CD8-positive, alpha-beta memory T cell (primary cell): ENCODE results near the gene POT1. TPM values are rescaled to one million over a fixed set of nuclear protein-coding genes. Genes with fewer than 3 reads are reported as not detected.
A peak's percentile ranks its signal among the peaks of the same experiment; 100 is the strongest.

Experiments
- CTCF ChIA-PET: fragments of 350-600 bp; sonication (Branson Sonifier 250); formaldehyde crosslinking; loops from one replicate; lab custom pipeline; 2021; ENCODE audit warnings: antibody characterized with exemption; lab: Charles Lee
- POLR2A ChIA-PET: fragments of 350-600 bp; sonication (Branson Sonifier 250); formaldehyde crosslinking; loops from one replicate; lab custom pipeline; 2021; ENCODE audit warnings: antibody characterized with exemption; lab: Charles Lee
- DNase-seq, 5 donors: peaks; one replicate each; pipeline versions ENCODE4 v3.0.0 to v3.0.0-alpha.2; 2020 to 2022; ENCODE audit warnings: mixed read lengths in 1 of 5
- H3K27ac ChIP-seq: one replicate; pipeline ENCODE4 v1.7.0; 2013; ENCODE audit warnings: low read depth, mild to moderate bottlenecking, low read length, moderate library complexity
- H3K27me3 ChIP-seq: 2 replicates; pipeline ENCODE4 v1.7.0; 2013; ENCODE audit warnings: low read length, mild to moderate bottlenecking; ENCODE audit not compliant: insufficient read depth, poor library complexity, severe bottlenecking
- H3K36me3 ChIP-seq: 2 replicates; pipeline ENCODE4 v1.7.0; 2013; ENCODE audit warnings: mild to moderate bottlenecking, low read length, moderate library complexity; ENCODE audit not compliant: insufficient read depth
- H3K4me1 ChIP-seq: 2 replicates; pipeline ENCODE4 v1.7.0; 2013; ENCODE audit warnings: mild to moderate bottlenecking, low read length, moderate library complexity; ENCODE audit not compliant: insufficient read depth
- H3K4me3 ChIP-seq: 2 replicates; pipeline ENCODE4 v1.7.0; 2013; ENCODE audit warnings: mild to moderate bottlenecking, low read length
- H3K9me3 ChIP-seq: 2 replicates; pipeline ENCODE4 v1.7.0; 2013; ENCODE audit warnings: mild to moderate bottlenecking, low read length
- H3K27ac Mint-ChIP-seq, 8 donors: one replicate each; pipeline ENCODE4 v1.8.0; 2020 to 2021; ENCODE audit warnings: mixed read lengths in 8 of 8, mild to moderate bottlenecking in 6 of 8, inconsistent platforms in 3 of 8, moderate library complexity in 3 of 8
- H3K27me3 Mint-ChIP-seq, 2 donors: one replicate each; pipeline ENCODE4 v1.8.0; 2020 to 2021; ENCODE audit warnings: mixed read lengths in 2 of 2, mild to moderate bottlenecking in 1 of 2, moderate library complexity in 1 of 2
- H3K36me3 Mint-ChIP-seq, 3 donors: one replicate each; pipeline ENCODE4 v1.8.0; 2020 to 2021; ENCODE audit warnings: mixed read lengths in 3 of 3, inconsistent platforms in 1 of 3, mild to moderate bottlenecking in 1 of 3
- H3K4me1 Mint-ChIP-seq, 3 donors: one replicate each; pipeline ENCODE4 v1.8.0; 2020 to 2021; ENCODE audit warnings: mixed read lengths in 3 of 3, inconsistent platforms in 1 of 3, mild to moderate bottlenecking in 1 of 3
- H3K4me3 Mint-ChIP-seq, 7 donors: one replicate each; pipeline ENCODE4 v1.8.0; 2020 to 2021; ENCODE audit warnings: mixed read lengths in 7 of 7, mild to moderate bottlenecking in 6 of 7, moderate library complexity in 4 of 7, inconsistent platforms in 2 of 7
- H3K9me3 Mint-ChIP-seq, 5 donors: one replicate each; pipeline ENCODE4 v1.8.0; 2020 to 2022; ENCODE audit warnings: mixed read lengths in 5 of 5, mild to moderate bottlenecking in 3 of 5, moderate library complexity in 2 of 5, inconsistent platforms in 1 of 5
- polyA plus RNA-seq: library from polyadenylated mRNA; unstranded; fragments of 300-500 nt; fragmentation: Illumina TruSeq; gene quantifications from one replicate; pipeline ENCODE4 v1.2.3, GENCODE V29; 2021
- total RNA-seq, 2 experiments: library from RNA; stranded (reverse); gene quantifications; one replicate each; pipeline ENCODE4 v1.2.3, GENCODE V29; 2021

POT1 gene
- total and polyA plus RNA-seq, 3 experiments from 2014 or later: 21.8 to 34.2 (median 24.0) TPM

- H3K27me3 Mint-ChIP-seq: no peaks in the 10 kb centered on the region
- POLR2A ChIA-PET: no interaction called here
- H3K4me3 Mint-ChIP-seq: no peak overlapping the region
- no peaks in the 10 kb centered on the region for H3K9me3 ChIP-seq
- no peaks in the 10 kb centered on the region for H3K4me1 ChIP-seq
- CTCF ChIA-PET: no interaction called here
- H3K27ac Mint-ChIP-seq: no peak overlapping the region
- no peak overlapping the region for H3K27ac ChIP-seq
- peaks cover 10 to 30% (median 18%) of the 10 kb centered on the region in 3 donors for H3K36me3 Mint-ChIP-seq
- peaks cover 1 to 36% (median 20%) of the 10 kb centered on the region in 3 donors for H3K4me1 Mint-ChIP-seq
- H3K4me3 ChIP-seq: no peak overlapping the region
- no peaks in the 10 kb centered on the region for H3K9me3 Mint-ChIP-seq
- H3K36me3 ChIP-seq: no peaks in the 10 kb centered on the region
- no peaks in the 10 kb centered on the region for H3K27me3 ChIP-seq
- DNase-seq: no peak
These were observed 19.8 kb downstream of the POT1 start for GRCh38 chr7:124909808-124910207.

GRCh38 chr7:124908259-124908658 lies 21.4 kb downstream of the POT1 start:
- no peaks in the 10 kb centered on the region for H3K9me3 ChIP-seq
- Mint-ChIP-seq H3K27me3 (no peaks in the 10 kb centered on the region), H3K36me3 (peaks cover 17 to 24% (median 18%) of the 10 kb centered on the region in 3 donors), H3K4me3 (no peak overlapping the region), H3K9me3 (no peaks in the 10 kb centered on the region), H3K4me1 (peaks cover 8 to 50% (median 34%) of the 10 kb centered on the region in 3 donors), H3K27ac (peak overlapping the region in 1 of 8 donors; percentile 20)
- H3K27me3 ChIP-seq: no peaks in the 10 kb centered on the region
- no peak for DNase-seq
- H3K36me3 ChIP-seq: no peaks in the 10 kb centered on the region
- no peak overlapping the region for H3K4me3 ChIP-seq
- no peak overlapping the region for H3K27ac ChIP-seq
- no peaks in the 10 kb centered on the region for H3K4me1 ChIP-seq
- CTCF ChIA-PET: no interaction called here
- POLR2A ChIA-PET: no interaction called here

- H3K27ac ChIP-seq: no peak overlapping the region
- H3K4me3 ChIP-seq: no peak overlapping the region
- H3K27ac Mint-ChIP-seq: no peak overlapping the region
- POLR2A ChIA-PET: no interaction called here
- H3K27me3 Mint-ChIP-seq: no peaks in the 10 kb centered on the region
- no peaks in the 10 kb centered on the region for H3K27me3 ChIP-seq
- H3K9me3 ChIP-seq: no peaks in the 10 kb centered on the region
- no peak for DNase-seq
- H3K9me3 Mint-ChIP-seq: no peaks in the 10 kb centered on the region
- peaks cover 9 to 54% (median 40%) of the 10 kb centered on the region in 3 donors for H3K4me1 Mint-ChIP-seq
- no peaks in the 10 kb centered on the region for H3K36me3 ChIP-seq
- CTCF ChIA-PET: no interaction called here
- H3K4me3 Mint-ChIP-seq: no peak overlapping the region
- H3K4me1 ChIP-seq: no peaks in the 10 kb centered on the region
- peaks cover 14 to 22% (median 18%) of the 10 kb centered on the region in 3 donors for H3K36me3 Mint-ChIP-seq
These were observed 22.1 kb downstream of the POT1 start for GRCh38 chr7:124907490-124907889.

GRCh38 chr7:124898531-124898930 lies 31.1 kb downstream of the POT1 start:
- H3K36me3 Mint-ChIP-seq: peaks cover 21 to 48% (median 32%) of the 10 kb centered on the region in 3 donors
- H3K4me1 Mint-ChIP-seq: peaks cover 4 to 22% (median 19%) of the 10 kb centered on the region in 3 donors
- H3K27ac Mint-ChIP-seq: peak overlapping the region in 1 of 8 donors; percentile 23
- Histone ChIP-seq H3K4me3 (no peak overlapping the region), H3K27ac (no peak overlapping the region), H3K9me3 (no peaks in the 10 kb centered on the region), H3K4me1 (no peaks in the 10 kb centered on the region), H3K36me3 (no peaks in the 10 kb centered on the region), H3K27me3 (no peaks in the 10 kb centered on the region)
- ChIA-PET POLR2A (no interaction called here), CTCF (no interaction called here)
- no peak for DNase-seq
- no peaks in the 10 kb centered on the region for H3K27me3 Mint-ChIP-seq
- peaks cover 0 to 2% (median 0%) of the 10 kb centered on the region in 5 donors for H3K9me3 Mint-ChIP-seq
- H3K4me3 Mint-ChIP-seq: no peak overlapping the region

- H3K27ac Mint-ChIP-seq: no peak overlapping the region
- H3K27me3 Mint-ChIP-seq: no peaks in the 10 kb centered on the region
- Histone ChIP-seq H3K36me3 (peaks cover 6% of the 10 kb centered on the region), H3K27me3 (no peaks in the 10 kb centered on the region), H3K9me3 (no peaks in the 10 kb centered on the region), H3K4me1 (no peaks in the 10 kb centered on the region), H3K27ac (no peak overlapping the region), H3K4me3 (no peak overlapping the region)
- no peak for DNase-seq
- peaks cover 0 to 6% (median 1%) of the 10 kb centered on the region in 3 donors for H3K4me1 Mint-ChIP-seq
- CTCF ChIA-PET: no interaction called here
- POLR2A ChIA-PET: no interaction called here
- no peaks in the 10 kb centered on the region for H3K9me3 Mint-ChIP-seq
- H3K4me3 Mint-ChIP-seq: no peak overlapping the region
- peaks cover 10 to 49% (median 37%) of the 10 kb centered on the region in 3 donors for H3K36me3 Mint-ChIP-seq
These were observed 33.6 kb downstream of the POT1 start for GRCh38 chr7:124896001-124896400.

GRCh38 chr7:124893140-124893827 lies 36.3 kb downstream of the POT1 start:
- Mint-ChIP-seq H3K9me3 (no peaks in the 10 kb centered on the region), H3K27ac (no peak overlapping the region), H3K27me3 (no peaks in the 10 kb centered on the region), H3K4me1 (peaks cover 0 to 1% (median 0%) of the 10 kb centered on the region in 3 donors), H3K4me3 (no peak overlapping the region), H3K36me3 (peaks cover 24 to 66% (median 42%) of the 10 kb centered on the region in 3 donors)
- Histone ChIP-seq H3K36me3 (peaks cover 10% of the 10 kb centered on the region), H3K27me3 (no peaks in the 10 kb centered on the region), H3K4me3 (no peak overlapping the region), H3K4me1 (no peaks in the 10 kb centered on the region), H3K9me3 (no peaks in the 10 kb centered on the region), H3K27ac (no peak overlapping the region)
- no peak for DNase-seq
- POLR2A ChIA-PET: no interaction called here
- CTCF ChIA-PET: no interaction called here

GRCh38 chr7:124887247-124887646 lies 42.4 kb downstream of the POT1 start:
- POLR2A ChIA-PET: no interaction called here
- DNase-seq: no peak
- H3K4me3 ChIP-seq: no peak overlapping the region
- Mint-ChIP-seq H3K4me1 (no peaks in the 10 kb centered on the region), H3K36me3 (peaks cover 24 to 40% (median 29%) of the 10 kb centered on the region in 3 donors), H3K4me3 (no peak overlapping the region), H3K27ac (no peak overlapping the region), H3K27me3 (no peaks in the 10 kb centered on the region), H3K9me3 (no peaks in the 10 kb centered on the region)
- H3K27ac ChIP-seq: no peak overlapping the region
- H3K9me3 ChIP-seq: no peaks in the 10 kb centered on the region
- CTCF ChIA-PET: no interaction called here
- peaks cover 10% of the 10 kb centered on the region for H3K36me3 ChIP-seq
- no peaks in the 10 kb centered on the region for H3K27me3 ChIP-seq
- H3K4me1 ChIP-seq: no peaks in the 10 kb centered on the region

- POLR2A ChIA-PET: no interaction called here
- Mint-ChIP-seq H3K9me3 (no peaks in the 10 kb centered on the region), H3K4me1 (no peaks in the 10 kb centered on the region), H3K4me3 (no peak overlapping the region), H3K27me3 (no peaks in the 10 kb centered on the region), H3K36me3 (peaks cover 5 to 7% (median 7%) of the 10 kb centered on the region in 3 donors), H3K27ac (peak overlapping the region in 1 of 8 donors; percentile 32)
- Histone ChIP-seq H3K27ac (no peak overlapping the region), H3K4me1 (no peaks in the 10 kb centered on the region), H3K36me3 (no peaks in the 10 kb centered on the region), H3K27me3 (no peaks in the 10 kb centered on the region), H3K9me3 (no peaks in the 10 kb centered on the region), H3K4me3 (no peak overlapping the region)
- CTCF ChIA-PET: no interaction called here
- no peak for DNase-seq
These were observed 47.6 kb downstream of the POT1 start for GRCh38 chr7:124881981-124882380.
